Skeletal muscle tissue (tissue), 4 donors: Measurements from ENCODE around the gene RSAD2. TPM values are rescaled to one million over a fixed set of nuclear protein-coding genes. Genes with fewer than 3 reads are reported as not detected.

ENCODE experiments used
- H3K27ac ChIP-seq: one replicate; pipeline ENCODE4 v1.7.0; 2013; ENCODE audit warnings: mild to moderate bottlenecking, low read depth, low read length, inconsistent platforms
- H3K27me3 ChIP-seq, 3 donors: one replicate each; pipeline ENCODE4 v1.7.0; 2013; ENCODE audit warnings: low read length in 3 of 3; ENCODE audit not compliant: control insufficient read depth in 3 of 3, insufficient read depth in 3 of 3
- H3K36me3 ChIP-seq, 3 donors: one replicate each; pipeline ENCODE4 v1.7.0; 2013; ENCODE audit warnings: low read length in 3 of 3; ENCODE audit not compliant: control insufficient read depth in 3 of 3, insufficient read depth in 3 of 3
- H3K4me1 ChIP-seq, 3 donors: one replicate each; pipeline ENCODE4 v1.7.0; 2013; ENCODE audit warnings: low read length in 3 of 3, mild to moderate bottlenecking in 3 of 3; ENCODE audit not compliant: control insufficient read depth in 3 of 3, insufficient read depth in 3 of 3
- H3K4me3 ChIP-seq, 3 donors: one replicate each; pipeline ENCODE4 v1.7.0; 2013; ENCODE audit warnings: low read length in 3 of 3
- H3K9ac ChIP-seq, 3 donors: one replicate each; pipeline ENCODE4 v1.7.0; 2013; ENCODE audit warnings: low read length in 3 of 3, mild to moderate bottlenecking in 3 of 3, moderate library complexity in 2 of 3, low read depth in 1 of 3
- H3K9me3 ChIP-seq, 3 donors: one replicate each; pipeline ENCODE4 v1.7.0; 2013; ENCODE audit warnings: low read length in 3 of 3; ENCODE audit not compliant: control insufficient read depth in 3 of 3
- total RNA-seq: library from RNA; depleted of rRNA; stranded (reverse); fragments of >200 nt; gene quantifications from one replicate; pipeline ENCODE4 v1.2.3, GENCODE V29; 2014
- donor health status: Osteomylitis.

RSAD2 gene
- total RNA-seq, 1 donor from 2014 or later: 6.8 TPM

GRCh38 chr2:6940820-6941219 lies 63.2 kb downstream of the RSAD2 start:
- Histone ChIP-seq H3K9ac (no peak overlapping the region), H3K4me3 (no peak overlapping the region), H3K4me1 (peaks cover 10 to 49% (median 21%) of the 10 kb centered on the region in 3 donors), H3K36me3 (peaks cover 4 to 12% (median 7%) of the 10 kb centered on the region in 3 donors), H3K27me3 (no peaks in the 10 kb centered on the region), H3K9me3 (no peaks in the 10 kb centered on the region), H3K27ac (no peak overlapping the region)

GRCh38 chr2:6941299-6942046 lies 63.9 kb downstream of the RSAD2 start:
- H3K4me3 ChIP-seq: no peak overlapping the region
- H3K27ac ChIP-seq: no peak overlapping the region
- H3K36me3 ChIP-seq: peaks cover 4 to 12% (median 7%) of the 10 kb centered on the region in 3 donors
- no peaks in the 10 kb centered on the region for H3K9me3 ChIP-seq
- H3K27me3 ChIP-seq: no peaks in the 10 kb centered on the region
- no peak overlapping the region for H3K9ac ChIP-seq
- H3K4me1 ChIP-seq: peaks cover 10 to 49% (median 21%) of the 10 kb centered on the region in 3 donors

- Histone ChIP-seq H3K36me3 (peaks cover 4 to 12% (median 7%) of the 10 kb centered on the region in 3 donors), H3K4me3 (no peak overlapping the region), H3K9me3 (no peaks in the 10 kb centered on the region), H3K4me1 (peaks cover 7 to 35% (median 16%) of the 10 kb centered on the region in 3 donors), H3K9ac (no peak overlapping the region), H3K27me3 (no peaks in the 10 kb centered on the region), H3K27ac (no peak overlapping the region)
Measured at GRCh38 chr2:6942848-6943247, 65.3 kb downstream of the RSAD2 start.

GRCh38 chr2:6943523-6943922 lies 65.9 kb downstream of the RSAD2 start:
- H3K27ac ChIP-seq: peak overlapping the region; percentile 48
- peaks cover 7 to 36% (median 18%) of the 10 kb centered on the region in 3 donors for H3K4me1 ChIP-seq
- H3K4me3 ChIP-seq: no peak overlapping the region
- peaks cover 4 to 12% (median 7%) of the 10 kb centered on the region in 3 donors for H3K36me3 ChIP-seq
- H3K9ac ChIP-seq: no peak overlapping the region
- no peaks in the 10 kb centered on the region for H3K27me3 ChIP-seq
- no peaks in the 10 kb centered on the region for H3K9me3 ChIP-seq

GRCh38 chr2:6943971-6944370 lies 66.4 kb downstream of the RSAD2 start:
- Histone ChIP-seq H3K36me3 (peaks cover 4 to 12% (median 7%) of the 10 kb centered on the region in 3 donors), H3K9ac (no peak overlapping the region), H3K4me3 (no peak overlapping the region), H3K27me3 (no peaks in the 10 kb centered on the region), H3K4me1 (peaks cover 7 to 34% (median 21%) of the 10 kb centered on the region in 3 donors), H3K27ac (peak overlapping the region; percentile 48), H3K9me3 (no peaks in the 10 kb centered on the region)

- H3K27ac ChIP-seq: peak overlapping the region; percentile 48
- H3K27me3 ChIP-seq: no peaks in the 10 kb centered on the region
- H3K9me3 ChIP-seq: no peaks in the 10 kb centered on the region
- peaks cover 4 to 12% (median 7%) of the 10 kb centered on the region in 3 donors for H3K36me3 ChIP-seq
- no peak overlapping the region for H3K4me3 ChIP-seq
- H3K4me1 ChIP-seq: peaks cover 7 to 33% (median 21%) of the 10 kb centered on the region in 3 donors
- no peak overlapping the region for H3K9ac ChIP-seq
Measured at GRCh38 chr2:6944555-6944954, 67.0 kb downstream of the RSAD2 start.

DNA sequence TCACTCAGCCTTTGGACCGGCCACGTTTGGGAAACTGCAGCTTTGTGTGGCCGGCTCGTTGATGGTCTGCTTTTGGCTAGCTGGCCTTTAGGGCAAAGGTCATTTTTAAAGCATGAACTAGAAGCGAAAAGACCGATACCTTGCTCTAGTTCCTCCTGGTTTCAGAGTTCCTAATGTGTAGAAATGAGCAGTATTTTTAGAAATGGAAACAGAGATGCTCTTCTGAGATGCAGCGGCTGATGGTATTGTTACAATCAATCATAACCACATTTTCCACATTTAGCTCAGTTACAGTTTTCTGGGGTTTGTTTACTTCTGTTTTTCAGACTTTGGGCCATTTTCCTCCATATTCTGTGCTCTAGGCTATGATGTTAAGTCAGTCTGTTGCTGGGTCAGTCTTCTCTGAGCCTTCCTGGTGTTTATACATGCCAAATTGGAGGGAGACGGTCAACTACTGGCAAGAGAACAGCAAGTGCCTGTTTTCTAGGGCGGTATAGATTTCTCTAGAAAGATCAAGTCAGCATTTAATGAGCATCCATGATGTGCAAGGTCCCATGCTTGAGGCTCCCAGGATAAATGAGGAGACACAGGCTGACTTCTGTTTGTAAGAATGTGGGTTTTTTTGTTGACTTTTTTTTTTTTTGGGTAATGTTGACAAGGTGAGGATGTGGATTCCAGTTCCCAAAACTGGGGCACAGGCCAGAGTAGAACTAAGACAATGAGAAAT lies 67.7 kb downstream of the RSAD2 start:
- H3K9me3 ChIP-seq: no peaks in the 10 kb centered on the region
- peaks cover 4 to 12% (median 7%) of the 10 kb centered on the region in 3 donors for H3K36me3 ChIP-seq
- no peaks in the 10 kb centered on the region for H3K27me3 ChIP-seq
- H3K9ac ChIP-seq: no peak overlapping the region
- no peak overlapping the region for H3K4me3 ChIP-seq
- peaks cover 7 to 33% (median 21%) of the 10 kb centered on the region in 3 donors for H3K4me1 ChIP-seq
- H3K27ac ChIP-seq: peak overlapping the region; percentile 48

DNA sequence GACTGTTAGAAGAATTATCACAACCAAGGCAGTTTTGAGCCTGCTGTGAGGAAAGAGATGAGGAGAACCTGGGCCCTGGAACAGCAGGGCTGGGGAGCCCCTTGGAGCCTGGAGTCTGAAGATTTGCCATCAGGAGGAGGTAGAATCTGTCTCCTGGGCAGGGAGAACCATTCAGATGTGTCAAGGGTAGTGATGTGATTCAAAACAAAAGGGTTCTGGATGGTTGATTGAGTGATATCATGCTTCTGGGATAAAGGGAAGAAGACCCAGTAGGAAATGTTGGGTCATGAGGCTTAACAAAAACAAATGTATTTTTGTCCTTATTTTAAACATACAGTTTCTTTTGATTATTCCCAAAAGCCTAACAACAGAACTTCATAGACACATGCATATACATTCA lies 68.2 kb downstream of the RSAD2 start:
- Histone ChIP-seq H3K9ac (no peak overlapping the region), H3K9me3 (no peaks in the 10 kb centered on the region), H3K4me1 (peaks cover 7 to 30% (median 21%) of the 10 kb centered on the region in 3 donors), H3K4me3 (no peak overlapping the region), H3K27me3 (no peaks in the 10 kb centered on the region), H3K36me3 (peaks cover 4 to 12% (median 7%) of the 10 kb centered on the region in 3 donors), H3K27ac (peak overlapping the region; percentile 48)

- Histone ChIP-seq H3K27ac (no peak overlapping the region), H3K4me3 (no peak overlapping the region), H3K4me1 (peaks cover 5 to 21% (median 21%) of the 10 kb centered on the region in 3 donors)
Measured at GRCh38 chr2:6946722-6947121, 69.1 kb downstream of the RSAD2 start.

More at GRCh38 chr2:6946722-6947121, 69.1 kb downstream of the RSAD2 start:
- H3K27me3 ChIP-seq: no peaks in the 10 kb centered on the region
- H3K36me3 ChIP-seq: peaks cover 4 to 6% (median 4%) of the 10 kb centered on the region in 3 donors
- H3K9ac ChIP-seq: no peak overlapping the region
- no peaks in the 10 kb centered on the region for H3K9me3 ChIP-seq
